Measurements from ENCODE around the gene FGD6. TPM values are rescaled to one million over a fixed set of nuclear protein-coding genes. Genes with fewer than 3 reads are reported as not detected.
A peak's percentile ranks its signal among the peaks of the same experiment; 100 is the strongest.
"Not testable (repeated sequence)": the region's sequence is repeated elsewhere in the genome, so short reads cannot be mapped to it uniquely, and the experiment has no call there.

The FGD6 gene
- total RNA-seq, 1 donor from 2014 or later = 22.7 TPM

- intact Hi-C loops (cut with DNase I) = no loop called here
- ATAC-seq (ENCODE audit: poor library complexity) (no peak), DNase-seq (no peak)
Observed at GRCh38 chr12:95213928-95214327, 3.3 kb downstream of the FGD6 start.

GRCh38 chr12:95213119-95213518 lies 4.1 kb downstream of the FGD6 start:
- ATAC-seq (ENCODE audit: poor library complexity) = no peak
- no peak for DNase-seq
- intact Hi-C loops (cut with DNase I) = no loop called here

- DNase-seq (no peak), ATAC-seq (ENCODE audit: poor library complexity) (no peak)
- intact Hi-C loops (cut with DNase I) = no loop called here
Observed at GRCh38 chr12:95212586-95212985, 4.7 kb downstream of the FGD6 start.

GRCh38 chr12:95208678-95209077 lies 8.6 kb downstream of the FGD6 start:
- no peak for DNase-seq
- ATAC-seq (ENCODE audit: poor library complexity) = no peak
- intact Hi-C loops (cut with DNase I) = no loop called here

GRCh38 chr12:95207407-95207806 lies 9.9 kb downstream of the FGD6 start:
- intact Hi-C loops (cut with DNase I) = no loop called here
- DNase-seq (no peak), ATAC-seq (ENCODE audit: poor library complexity) (no peak)

- DNase-seq (no peak), ATAC-seq (ENCODE audit: poor library complexity) (no peak)
- intact Hi-C loops (cut with DNase I) = no loop called here
Observed at GRCh38 chr12:95206916-95207315, 10.4 kb downstream of the FGD6 start.

- intact Hi-C loops (cut with DNase I) = no loop called here
- ATAC-seq (ENCODE audit: poor library complexity) (peak; percentile 57), DNase-seq (no peak)
Observed at GRCh38 chr12:95205685-95206084, 11.6 kb downstream of the FGD6 start.

GRCh38 chr12:95205016-95205624 lies 12.1 kb downstream of the FGD6 start:
- ATAC-seq (ENCODE audit: poor library complexity) (peak; percentile 8), DNase-seq (no peak)
- intact Hi-C loops (cut with DNase I) = no loop called here

GRCh38 chr12:95204141-95204866 lies 13.0 kb downstream of the FGD6 start:
- intact Hi-C loops (cut with DNase I) = no loop called here
- ATAC-seq (ENCODE audit: poor library complexity) (peak; percentile 44), DNase-seq (no peak)

- intact Hi-C loops (cut with DNase I) = no loop called here
- DNase-seq (no peak), ATAC-seq (ENCODE audit: poor library complexity) (no peak)
Observed at GRCh38 chr12:95203487-95204030, 13.7 kb downstream of the FGD6 start.

- intact Hi-C loops (cut with DNase I) = no loop called here
- ATAC-seq (ENCODE audit: poor library complexity) = peak; percentile 34
- DNase-seq = no peak
Observed at GRCh38 chr12:95202691-95203486, 14.4 kb downstream of the FGD6 start.

- ATAC-seq (ENCODE audit: poor library complexity) = no peak
- DNase-seq = no peak
- intact Hi-C loops (cut with DNase I) = no loop called here
Observed at GRCh38 chr12:95201056-95201670, 16.1 kb downstream of the FGD6 start.

- ATAC-seq (ENCODE audit: poor library complexity) = no peak
- DNase-seq = no peak
- intact Hi-C loops (cut with DNase I) = no loop called here
Observed at GRCh38 chr12:95200128-95200894, 17.0 kb downstream of the FGD6 start.

GRCh38 chr12:95198914-95199313 lies 18.4 kb downstream of the FGD6 start:
- intact Hi-C loops (cut with DNase I) = no loop called here
- ATAC-seq (ENCODE audit: poor library complexity) (no peak), DNase-seq (no peak)

- ATAC-seq (ENCODE audit: poor library complexity) (no peak), DNase-seq (no peak)
- intact Hi-C loops (cut with DNase I) = no loop called here
Observed at GRCh38 chr12:95197636-95198035, 19.6 kb downstream of the FGD6 start.

GRCh38 chr12:95196875-95197569 lies 20.2 kb downstream of the FGD6 start:
- ATAC-seq (ENCODE audit: poor library complexity); intact Hi-C loops (cut with DNase I); DNase-seq: not testable (repeated sequence)

GRCh38 chr12:95195122-95195521 lies 22.1 kb downstream of the FGD6 start:
- DNase-seq (no peak), ATAC-seq (ENCODE audit: poor library complexity) (no peak)
- intact Hi-C loops (cut with DNase I) = no loop called here

- ATAC-seq (ENCODE audit: poor library complexity) (no peak), DNase-seq (no peak)
- intact Hi-C loops (cut with DNase I) = no loop called here
Observed at GRCh38 chr12:95193139-95193538, 24.1 kb downstream of the FGD6 start.
